Smooth muscle cell (in vitro differentiated cells): Measurements from ENCODE around the gene KCNG4. TPM values are rescaled to one million over a fixed set of nuclear protein-coding genes. Genes with fewer than 3 reads are reported as not detected.

Experiments used
- DNase-seq: peaks from one replicate; lab custom pipeline; 2025; ENCODE audit not compliant: unreplicated experiment; lab: John Stamatoyannopoulos, UW
- H2AFZ ChIP-seq: fragments of 200-600 bp; sonication (generic); 2 replicates; pipeline ENCODE4 v1.6.0; 2016; ENCODE audit warnings: antibody characterized with exemption, low read depth, mild to moderate bottlenecking
- H3F3A ChIP-seq: fragments of 200-600 bp; sonication (generic); 2 replicates; pipeline ENCODE4 v1.6.0; 2017; ENCODE audit warnings: antibody characterized with exemption, low read depth
- H3K27ac ChIP-seq: fragments of 200-600 bp; sonication (generic); 2 replicates; pipeline ENCODE4 v1.5.1; 2016; ENCODE audit warnings: low read depth, mild to moderate bottlenecking
- H3K27me3 ChIP-seq: fragments of 200-600 bp; sonication (generic); 2 replicates; pipeline ENCODE4 v1.6.1; 2016; ENCODE audit warnings: low read depth, mild to moderate bottlenecking
- H3K36me3 ChIP-seq: fragments of 200-600 bp; sonication (generic); 2 replicates; pipeline ENCODE4 v1.5.1; 2016; ENCODE audit warnings: low read depth
- H3K4me1 ChIP-seq: fragments of 200-600 bp; sonication (generic); 2 replicates; pipeline ENCODE4 v1.5.1; 2016; ENCODE audit warnings: low read depth
- H3K4me2 ChIP-seq: fragments of 200-600 bp; sonication (generic); 2 replicates; pipeline ENCODE4 v1.6.0; 2016; ENCODE audit warnings: mild to moderate bottlenecking
- H3K4me3 ChIP-seq: fragments of 200-600 bp; sonication (generic); 2 replicates; pipeline ENCODE4 v1.5.1; 2016; ENCODE audit warnings: mild to moderate bottlenecking
- H3K79me2 ChIP-seq: fragments of 200-600 bp; sonication (generic); 2 replicates; pipeline ENCODE4 v1.6.0; 2016; ENCODE audit warnings: low read depth, mild to moderate bottlenecking
- H3K9ac ChIP-seq: fragments of 200-600 bp; sonication (generic); 2 replicates; pipeline ENCODE4 v1.6.0; 2016; ENCODE audit warnings: low read depth
- H3K9me3 ChIP-seq: fragments of 200-600 bp; sonication (generic); replicated peaks from 2 replicates; pipeline ENCODE4 v1.5.1; 2016; ENCODE audit warnings: low read depth
- H4K20me1 ChIP-seq: fragments of 200-600 bp; sonication (generic); 2 replicates; pipeline ENCODE4 v1.6.0; 2016; ENCODE audit warnings: low read depth
- CTCF ChIP-seq: fragments of 200-600 bp; sonication (generic); IDR thresholded peaks from 2 replicates; pipeline ENCODE4 v1.5.1; 2017; ENCODE audit warnings: borderline replicate concordance, mild to moderate bottlenecking, antibody characterized with exemption; ENCODE audit not compliant: insufficient read depth, poor library complexity, severe bottlenecking
- WGBS: methylation state at CpG from one replicate; pipeline ENCODE4 v1.1.7; 2016; ENCODE audit warnings: low lambda C conversion rate; 5-methylcytosine and 5-hydroxymethylcytosine counted together
- polyA plus RNA-seq: library from polyadenylated mRNA; unstranded; fragments of >200 nt; fragmentation: Nextera tagmentation; extraction: Ambion mirVana; gene quantifications from 2 replicates; pipeline ENCODE4 v1.2.1, GENCODE V29; 2016
- total RNA-seq: library from RNA; depleted of rRNA; stranded (reverse); fragments of >200 nt; gene quantifications from 2 replicates; pipeline ENCODE4 v1.2.3, GENCODE V29; 2014

KCNG4 gene
- total and polyA plus RNA-seq, 2 experiments from 2014 or later, result not detected

GRCh38 chr16:84255050-84255810 lies 15.4 kb upstream of the KCNG4 start:
- no peaks in the 10 kb centered on the region for H4K20me1 ChIP-seq
- no peak overlapping the region for H3K27ac ChIP-seq
- H3K4me3 ChIP-seq, result no peak overlapping the region
- no peak for TF ChIP-seq CTCF
- WGBS, result 87% methylated on average over 4 of the region's 4 CpGs
- H3K36me3 ChIP-seq, result no peaks in the 10 kb centered on the region
- no peak overlapping the region for H3K9ac ChIP-seq
- no peak overlapping the region for H3K4me2 ChIP-seq
- H3K27me3 ChIP-seq, result no peaks in the 10 kb centered on the region
- no peaks in the 10 kb centered on the region for H3F3A ChIP-seq
- no peaks in the 10 kb centered on the region for H3K79me2 ChIP-seq
- no peaks in the 10 kb centered on the region for H3K9me3 ChIP-seq
- DNase-seq, result no peak
- no peaks in the 10 kb centered on the region for H3K4me1 ChIP-seq
- no peak overlapping the region for H2AFZ ChIP-seq

GRCh38 chr16:84254062-84254461 lies 14.2 kb upstream of the KCNG4 start:
- no peaks in the 10 kb centered on the region for H3K79me2 ChIP-seq
- WGBS, result 47% methylated on average over 4 of the region's 4 CpGs
- no peak for TF ChIP-seq CTCF
- H3F3A ChIP-seq, result no peaks in the 10 kb centered on the region
- no peaks in the 10 kb centered on the region for H3K27me3 ChIP-seq
- no peak overlapping the region for H3K9ac ChIP-seq
- H3K4me3 ChIP-seq, result no peak overlapping the region
- H3K27ac ChIP-seq, result no peak overlapping the region
- H3K4me2 ChIP-seq, result no peak overlapping the region
- DNase-seq, result no peak
- H4K20me1 ChIP-seq, result no peaks in the 10 kb centered on the region
- H2AFZ ChIP-seq, result no peak overlapping the region
- no peaks in the 10 kb centered on the region for H3K4me1 ChIP-seq
- H3K9me3 ChIP-seq, result no peaks in the 10 kb centered on the region
- no peaks in the 10 kb centered on the region for H3K36me3 ChIP-seq

GRCh38 chr16:84253173-84253572 lies 13.4 kb upstream of the KCNG4 start:
- no peaks in the 10 kb centered on the region for H3K9me3 ChIP-seq
- H3F3A ChIP-seq, result no peaks in the 10 kb centered on the region
- H3K36me3 ChIP-seq, result no peaks in the 10 kb centered on the region
- TF ChIP-seq CTCF, result no peak
- H3K4me1 ChIP-seq, result no peaks in the 10 kb centered on the region
- no peak overlapping the region for H2AFZ ChIP-seq
- no peaks in the 10 kb centered on the region for H4K20me1 ChIP-seq
- 75% methylated on average over 4 of the region's 4 CpGs for WGBS
- H3K27me3 ChIP-seq, result no peaks in the 10 kb centered on the region
- no peak for DNase-seq
- no peak overlapping the region for H3K9ac ChIP-seq
- H3K27ac ChIP-seq, result no peak overlapping the region
- no peaks in the 10 kb centered on the region for H3K79me2 ChIP-seq
- H3K4me3 ChIP-seq, result no peak overlapping the region
- H3K4me2 ChIP-seq, result no peak overlapping the region

- no peak overlapping the region for H3K27ac ChIP-seq
- H3K4me2 ChIP-seq, result no peak overlapping the region
- no peaks in the 10 kb centered on the region for H3K79me2 ChIP-seq
- H3K4me1 ChIP-seq, result no peaks in the 10 kb centered on the region
- DNase-seq, result no peak
- no peaks in the 10 kb centered on the region for H4K20me1 ChIP-seq
- no peaks in the 10 kb centered on the region for H3K36me3 ChIP-seq
- no peaks in the 10 kb centered on the region for H3K27me3 ChIP-seq
- no peak for TF ChIP-seq CTCF
- H3K4me3 ChIP-seq, result no peak overlapping the region
- WGBS, result 69% methylated on average over 7 of the region's 7 CpGs
- no peaks in the 10 kb centered on the region for H3K9me3 ChIP-seq
- no peak overlapping the region for H2AFZ ChIP-seq
- H3F3A ChIP-seq, result no peaks in the 10 kb centered on the region
- no peak overlapping the region for H3K9ac ChIP-seq
These were observed 12.4 kb upstream of the KCNG4 start for GRCh38 chr16:84252184-84252583.
